ENCODE data around the gene CFAP20DC.
"Not testable (repeated sequence)": the region's sequence is repeated elsewhere in the genome, so short reads cannot be mapped to it uniquely, and the experiment has no call there.

CFAP20DC gene

DNA sequence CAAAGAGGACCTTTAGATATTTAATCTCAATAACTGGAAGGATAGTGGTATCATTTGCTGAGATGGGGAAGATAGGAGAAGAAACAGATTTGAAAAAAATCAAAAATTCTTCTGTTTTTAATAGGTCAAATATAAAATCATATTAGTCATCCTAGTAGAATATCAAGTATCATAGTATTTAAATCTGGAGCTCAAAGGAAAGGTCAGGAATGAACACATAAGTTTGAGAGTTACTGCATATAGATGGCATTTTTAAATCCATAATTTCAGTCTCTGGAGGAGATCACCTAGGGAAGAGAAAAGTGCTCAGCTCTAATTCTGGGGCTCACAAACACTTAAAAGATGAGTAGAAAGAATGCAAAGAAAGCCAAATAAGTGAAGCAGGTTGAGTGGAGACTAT is 24.9 kb upstream of the CFAP20DC start:
- H3K27me3 ChIP-seq (ENCODE audit: control insufficient read depth in 5 of 5, insufficient read depth in 4 of 5, low read length in 5 of 5), result no peaks in the 10 kb centered on the region
- H3K9ac ChIP-seq (ENCODE audit: low read length in 5 of 5), result no peak overlapping the region
- no peak overlapping the region for H3K27ac ChIP-seq (ENCODE audit: low read depth, low read length)
- H3K4me1 ChIP-seq (ENCODE audit: control insufficient read depth in 5 of 5, insufficient read depth in 5 of 5, low read length in 5 of 5), result no peaks in the 10 kb centered on the region
- no peak overlapping the region for H3K4me3 ChIP-seq (ENCODE audit: low read depth in 1 of 5, low read length in 5 of 5)
- no peaks in the 10 kb centered on the region for H3K36me3 ChIP-seq (ENCODE audit: control insufficient read depth in 5 of 5, insufficient read depth in 5 of 5, low read length in 5 of 5)
- no peaks in the 10 kb centered on the region for H3K9me3 ChIP-seq (ENCODE audit: control insufficient read depth in 5 of 5, low read length in 5 of 5)

DNA sequence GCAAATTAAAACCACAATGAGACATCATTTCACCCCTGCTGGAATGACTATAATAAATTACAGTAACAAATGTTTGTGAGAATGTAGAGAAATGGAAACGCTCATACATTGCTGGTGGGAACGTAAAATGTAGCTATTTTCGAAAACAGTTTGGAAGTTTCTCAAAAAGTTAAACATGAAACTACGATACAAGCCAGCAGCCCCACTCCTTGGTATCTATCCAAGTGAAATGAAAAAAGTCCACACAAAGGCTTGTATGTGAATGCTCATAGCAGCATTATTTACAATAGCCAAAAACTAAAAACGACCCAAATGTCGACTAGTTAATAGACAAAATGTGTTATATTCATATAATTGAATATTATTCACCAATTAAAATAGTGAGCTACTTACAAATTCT is 22.9 kb upstream of the CFAP20DC start:
- no peak overlapping the region for H3K4me3 ChIP-seq (ENCODE audit: low read depth in 1 of 5, low read length in 5 of 5)

DNA sequence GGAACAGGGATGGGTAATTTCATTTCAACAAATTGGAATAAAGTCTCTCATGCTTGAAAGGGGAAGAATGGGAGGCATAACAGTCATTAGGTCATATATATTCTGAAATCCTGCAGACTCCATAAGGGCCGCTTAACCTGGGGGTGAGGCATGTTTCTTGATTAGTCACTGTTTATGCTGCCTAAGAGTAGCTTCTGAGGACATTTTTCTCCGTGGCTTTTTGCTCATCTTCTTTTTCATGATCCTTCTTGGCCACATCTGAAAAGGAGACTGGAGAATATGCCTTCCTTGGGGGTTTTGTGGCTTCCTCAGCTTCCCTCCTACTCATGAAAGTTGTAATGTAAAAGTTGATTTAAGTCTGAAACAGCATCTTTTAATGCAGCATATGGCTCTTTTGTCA is 20.0 kb upstream of the CFAP20DC start:
- Histone ChIP-seq H3K27ac (ENCODE audit: low read depth, low read length) (no peak overlapping the region), H3K9ac (ENCODE audit: low read length in 5 of 5) (no peak overlapping the region), H3K4me1 (ENCODE audit: control insufficient read depth in 5 of 5, insufficient read depth in 5 of 5, low read length in 5 of 5) (peaks cover 0 to 3% (median 0%) of the 10 kb centered on the region in 5 donors), H3K4me3 (ENCODE audit: low read depth in 1 of 5, low read length in 5 of 5) (no peak overlapping the region), H3K9me3 (ENCODE audit: control insufficient read depth in 5 of 5, low read length in 5 of 5) (no peaks in the 10 kb centered on the region), H3K36me3 (ENCODE audit: control insufficient read depth in 5 of 5, insufficient read depth in 5 of 5, low read length in 5 of 5) (no peaks in the 10 kb centered on the region), H3K27me3 (ENCODE audit: control insufficient read depth in 5 of 5, insufficient read depth in 4 of 5, low read length in 5 of 5) (no peaks in the 10 kb centered on the region)

More for the DNA sequence above, 22.9 kb upstream of the CFAP20DC start:
- Histone ChIP-seq H3K4me1 (ENCODE audit: control insufficient read depth in 5 of 5, insufficient read depth in 5 of 5, low read length in 5 of 5) (no peaks in the 10 kb centered on the region), H3K9me3 (ENCODE audit: control insufficient read depth in 5 of 5, low read length in 5 of 5) (no peaks in the 10 kb centered on the region), H3K27me3 (ENCODE audit: control insufficient read depth in 5 of 5, insufficient read depth in 4 of 5, low read length in 5 of 5) (no peaks in the 10 kb centered on the region), H3K27ac (ENCODE audit: low read depth, low read length) (no peak overlapping the region), H3K9ac (ENCODE audit: low read length in 5 of 5) (no peak overlapping the region), H3K36me3 (ENCODE audit: control insufficient read depth in 5 of 5, insufficient read depth in 5 of 5, low read length in 5 of 5) (no peaks in the 10 kb centered on the region)

DNA sequence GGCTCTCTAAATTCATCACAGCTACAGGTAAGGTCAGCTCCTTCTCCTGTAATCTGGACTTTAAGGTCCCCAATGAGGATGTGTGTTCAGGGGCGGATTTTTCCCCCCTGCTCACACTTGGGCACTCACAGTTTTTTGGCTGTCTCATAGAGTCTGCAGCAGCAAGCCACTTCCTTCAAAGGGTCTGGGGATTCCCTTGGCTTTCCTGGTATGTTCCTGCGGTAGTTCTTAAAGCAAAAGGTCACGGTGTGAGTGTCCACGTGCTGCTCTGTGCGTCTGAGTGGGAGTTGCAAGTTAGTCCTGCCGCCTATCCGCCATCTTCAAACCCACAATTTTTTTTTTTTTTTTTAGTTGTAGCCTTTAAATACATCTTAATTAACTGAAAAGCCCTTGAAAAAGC is 15.4 kb upstream of the CFAP20DC start:
- no peak overlapping the region for H3K4me3 ChIP-seq (ENCODE audit: low read depth in 1 of 5, low read length in 5 of 5)
- H3K27ac ChIP-seq (ENCODE audit: low read depth, low read length), result no peak overlapping the region
- H3K27me3 ChIP-seq (ENCODE audit: control insufficient read depth in 5 of 5, insufficient read depth in 4 of 5, low read length in 5 of 5), result no peaks in the 10 kb centered on the region
- no peak overlapping the region for H3K9ac ChIP-seq (ENCODE audit: low read length in 5 of 5)
- H3K4me1 ChIP-seq (ENCODE audit: control insufficient read depth in 5 of 5, insufficient read depth in 5 of 5, low read length in 5 of 5), result peaks cover 0 to 3% (median 0%) of the 10 kb centered on the region in 5 donors
- H3K36me3 ChIP-seq (ENCODE audit: control insufficient read depth in 5 of 5, insufficient read depth in 5 of 5, low read length in 5 of 5), result no peaks in the 10 kb centered on the region
- H3K9me3 ChIP-seq (ENCODE audit: control insufficient read depth in 5 of 5, low read length in 5 of 5), result peaks cover 0 to 7% (median 0%) of the 10 kb centered on the region in 5 donors

DNA sequence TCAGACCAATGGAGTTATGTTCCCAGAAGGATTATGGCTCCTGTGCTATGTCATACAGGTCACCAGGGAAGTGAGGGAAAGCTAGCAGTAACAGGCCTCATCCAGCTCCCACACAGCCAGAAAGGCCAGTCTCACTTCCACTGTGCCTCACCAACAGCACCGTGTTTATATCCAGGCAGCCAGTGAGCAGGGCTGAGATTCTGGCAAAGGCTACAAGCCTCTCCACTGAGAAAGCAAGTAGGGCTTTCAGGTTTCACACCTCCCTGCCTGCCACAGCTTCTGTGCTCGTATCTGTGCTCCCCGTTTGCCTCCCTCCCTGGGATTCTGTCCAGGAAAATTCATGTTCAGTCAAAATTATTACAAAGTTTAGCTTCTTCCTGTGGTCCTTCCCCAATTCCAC is 14.9 kb upstream of the CFAP20DC start:
- Histone ChIP-seq H3K36me3 (ENCODE audit: control insufficient read depth in 5 of 5, insufficient read depth in 5 of 5, low read length in 5 of 5) (no peaks in the 10 kb centered on the region), H3K9me3 (ENCODE audit: control insufficient read depth in 5 of 5, low read length in 5 of 5) (peaks cover 0 to 7% (median 0%) of the 10 kb centered on the region in 5 donors), H3K27me3 (ENCODE audit: control insufficient read depth in 5 of 5, insufficient read depth in 4 of 5, low read length in 5 of 5) (no peaks in the 10 kb centered on the region), H3K4me3 (ENCODE audit: low read depth in 1 of 5, low read length in 5 of 5) (no peak overlapping the region), H3K27ac (ENCODE audit: low read depth, low read length) (no peak overlapping the region), H3K4me1 (ENCODE audit: control insufficient read depth in 5 of 5, insufficient read depth in 5 of 5, low read length in 5 of 5) (peaks cover 0 to 3% (median 0%) of the 10 kb centered on the region in 5 donors), H3K9ac (ENCODE audit: low read length in 5 of 5) (no peak overlapping the region)

DNA sequence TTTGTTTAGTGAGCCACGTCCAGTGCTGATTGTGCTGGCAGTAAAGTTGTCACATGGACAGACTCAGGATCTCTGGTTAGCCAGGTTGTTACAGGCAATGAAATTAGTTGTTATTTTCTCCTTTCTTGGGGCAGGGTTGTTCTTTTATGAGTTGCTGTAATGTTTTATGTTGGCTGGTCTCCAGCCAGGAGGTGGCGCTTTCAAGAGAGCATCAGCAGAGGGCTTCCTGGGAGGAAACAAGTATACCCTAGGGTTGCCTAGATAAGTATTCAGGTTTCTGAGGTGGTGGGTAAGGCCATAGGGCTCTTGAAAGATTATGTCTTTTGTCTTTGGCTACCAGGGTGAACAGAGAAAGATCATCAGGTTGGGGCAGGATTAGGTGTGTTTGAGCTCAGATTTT is 14.5 kb upstream of the CFAP20DC start:
- H3K4me1 ChIP-seq (ENCODE audit: control insufficient read depth in 5 of 5, insufficient read depth in 5 of 5, low read length in 5 of 5), result peaks cover 0 to 3% (median 0%) of the 10 kb centered on the region in 5 donors
- H3K4me3 ChIP-seq (ENCODE audit: low read depth in 1 of 5, low read length in 5 of 5), result no peak overlapping the region
- H3K9ac ChIP-seq (ENCODE audit: low read length in 5 of 5), result no peak overlapping the region
- no peaks in the 10 kb centered on the region for H3K36me3 ChIP-seq (ENCODE audit: control insufficient read depth in 5 of 5, insufficient read depth in 5 of 5, low read length in 5 of 5)
- H3K9me3 ChIP-seq (ENCODE audit: control insufficient read depth in 5 of 5, low read length in 5 of 5), result peaks cover 0 to 7% (median 0%) of the 10 kb centered on the region in 5 donors
- no peak overlapping the region for H3K27ac ChIP-seq (ENCODE audit: low read depth, low read length)
- H3K27me3 ChIP-seq (ENCODE audit: control insufficient read depth in 5 of 5, insufficient read depth in 4 of 5, low read length in 5 of 5), result no peaks in the 10 kb centered on the region

DNA sequence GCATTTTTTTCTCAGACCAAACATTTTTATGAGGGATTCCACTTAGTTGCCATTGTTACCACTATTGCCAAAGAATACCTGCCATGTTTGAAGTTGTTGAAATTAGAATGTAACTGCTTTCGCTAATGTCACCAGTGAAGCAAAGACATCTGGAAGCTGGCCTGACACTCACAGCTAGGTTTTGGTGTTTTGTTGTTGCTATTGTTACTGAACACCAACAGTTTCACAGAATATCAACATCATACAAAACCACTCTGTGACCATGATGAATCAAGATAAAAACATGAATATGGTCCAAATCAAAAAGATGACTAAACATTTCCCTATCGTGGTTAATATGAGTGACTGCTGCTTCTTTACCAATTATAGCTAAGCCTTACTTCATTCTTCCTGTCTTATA is 6.9 kb upstream of the CFAP20DC start:
- H3K27ac ChIP-seq (ENCODE audit: low read depth, low read length), result no peak overlapping the region
- no peaks in the 10 kb centered on the region for H3K27me3 ChIP-seq (ENCODE audit: control insufficient read depth in 5 of 5, insufficient read depth in 4 of 5, low read length in 5 of 5)
- H3K4me1 ChIP-seq (ENCODE audit: control insufficient read depth in 5 of 5, insufficient read depth in 5 of 5, low read length in 5 of 5), result no peaks in the 10 kb centered on the region
- no peaks in the 10 kb centered on the region for H3K9me3 ChIP-seq (ENCODE audit: control insufficient read depth in 5 of 5, low read length in 5 of 5)
- no peak overlapping the region for H3K9ac ChIP-seq (ENCODE audit: low read length in 5 of 5)
- no peak overlapping the region for H3K4me3 ChIP-seq (ENCODE audit: low read depth in 1 of 5, low read length in 5 of 5)
- no peaks in the 10 kb centered on the region for H3K36me3 ChIP-seq (ENCODE audit: control insufficient read depth in 5 of 5, insufficient read depth in 5 of 5, low read length in 5 of 5)

DNA sequence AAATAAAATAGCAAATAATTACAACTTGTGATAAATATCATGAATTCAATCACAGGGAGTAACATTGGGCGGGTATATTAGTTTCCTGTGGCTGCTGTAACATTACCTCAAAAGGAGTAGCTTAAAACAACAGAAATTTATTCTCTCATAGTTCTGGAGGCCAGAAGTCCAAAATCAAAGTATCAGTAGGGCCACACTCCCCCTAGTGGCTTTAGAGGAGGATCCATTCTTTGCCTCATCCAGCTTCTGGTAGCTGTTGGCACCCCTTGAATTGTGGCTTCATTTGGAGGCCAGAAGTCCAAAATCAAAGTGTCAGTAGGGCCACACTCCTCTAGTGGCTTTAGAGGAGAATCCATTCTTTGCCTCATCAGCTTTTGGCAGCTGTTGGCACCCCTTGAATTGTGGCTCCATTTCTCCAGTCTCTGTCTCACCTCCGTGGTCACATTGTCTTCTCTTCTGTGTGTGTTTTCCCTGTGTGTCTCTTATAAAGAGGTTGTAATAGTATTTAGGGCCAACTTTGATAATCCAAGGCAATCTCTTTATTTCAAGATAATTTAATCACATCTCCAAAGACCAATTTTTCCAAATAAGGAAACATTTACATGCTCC is 3.1 kb upstream of the CFAP20DC start:
- Histone ChIP-seq H3K4me1 (ENCODE audit: control insufficient read depth in 5 of 5, insufficient read depth in 5 of 5, low read length in 5 of 5) (peaks cover 3 to 12% (median 8%) of the 10 kb centered on the region in 5 donors), H3K36me3 (ENCODE audit: control insufficient read depth in 5 of 5, insufficient read depth in 5 of 5, low read length in 5 of 5) (no peaks in the 10 kb centered on the region), H3K9me3 (ENCODE audit: control insufficient read depth in 5 of 5, low read length in 5 of 5) (no peaks in the 10 kb centered on the region)

DNA sequence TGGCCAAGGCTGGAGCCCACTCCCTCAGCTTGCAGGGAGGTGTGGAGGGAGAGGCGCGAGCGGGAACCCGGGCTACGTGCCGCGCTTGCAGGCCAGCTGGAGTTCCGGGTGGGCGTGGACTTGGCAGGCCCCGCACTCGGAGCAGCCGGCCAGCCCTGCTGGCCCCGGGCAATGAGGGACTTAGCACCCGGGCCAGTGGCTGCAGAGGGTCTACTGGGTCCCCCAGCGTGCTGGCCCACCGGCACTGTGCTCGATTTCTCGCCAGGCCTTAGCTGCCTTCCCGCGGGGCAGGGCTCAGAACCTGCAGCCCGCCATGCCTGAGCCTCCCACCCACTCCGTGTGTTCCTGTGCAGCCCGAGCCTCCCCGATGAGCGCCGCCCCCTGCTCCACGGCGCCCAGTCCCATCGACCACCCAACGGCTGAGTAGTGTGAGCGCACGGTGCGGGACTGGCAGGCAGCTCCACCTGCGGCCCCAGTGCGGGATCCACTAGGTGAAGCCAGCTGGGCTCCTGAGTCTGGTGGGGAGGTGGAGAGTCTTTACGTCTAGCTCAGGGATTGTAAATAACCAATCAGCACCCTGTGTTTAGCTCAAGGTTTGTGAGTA is 1.1 kb upstream of the CFAP20DC start:
- not testable (repeated sequence) for H3K27me3 ChIP-seq (ENCODE audit: control insufficient read depth in 5 of 5, insufficient read depth in 4 of 5, low read length in 5 of 5); H3K27ac ChIP-seq (ENCODE audit: low read depth, low read length); H3K36me3 ChIP-seq (ENCODE audit: control insufficient read depth in 5 of 5, insufficient read depth in 5 of 5, low read length in 5 of 5); H3K9ac ChIP-seq (ENCODE audit: low read length in 5 of 5); H3K4me3 ChIP-seq (ENCODE audit: low read depth in 1 of 5, low read length in 5 of 5); H3K9me3 ChIP-seq (ENCODE audit: control insufficient read depth in 5 of 5, low read length in 5 of 5)
- peaks cover 3 to 12% (median 8%) of the 10 kb centered on the region in 5 donors for H3K4me1 ChIP-seq (ENCODE audit: control insufficient read depth in 5 of 5, insufficient read depth in 5 of 5, low read length in 5 of 5)

More for the DNA sequence above, 3.1 kb upstream of the CFAP20DC start:
- Histone ChIP-seq H3K9ac (ENCODE audit: low read length in 5 of 5) (no peak overlapping the region), H3K4me3 (ENCODE audit: low read depth in 1 of 5, low read length in 5 of 5) (no peak overlapping the region), H3K27ac (ENCODE audit: low read depth, low read length) (no peak overlapping the region), H3K27me3 (ENCODE audit: control insufficient read depth in 5 of 5, insufficient read depth in 4 of 5, low read length in 5 of 5) (no peaks in the 10 kb centered on the region)

DNA sequence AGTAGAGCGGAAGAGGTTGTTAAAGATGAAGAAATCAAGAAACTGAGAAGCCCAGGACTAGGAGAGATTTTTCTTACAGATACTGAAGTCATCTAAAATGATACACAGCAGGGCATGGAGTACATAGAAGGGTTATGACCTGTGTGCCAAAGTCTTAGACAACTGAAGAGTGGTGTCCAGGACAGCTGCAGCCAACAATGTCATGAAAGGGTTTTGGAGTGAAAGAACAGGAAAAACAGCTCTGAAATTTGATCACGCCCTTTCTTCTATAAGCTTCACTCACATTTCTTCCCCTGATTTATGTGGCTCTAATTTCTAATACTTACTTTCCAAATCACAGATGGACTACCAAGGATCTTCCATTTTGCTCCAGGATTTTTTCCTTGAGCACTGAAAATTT is 3.0 kb downstream of the CFAP20DC start:
- Histone ChIP-seq H3K9ac (ENCODE audit: low read length in 5 of 5) (no peak overlapping the region), H3K9me3 (ENCODE audit: control insufficient read depth in 5 of 5, low read length in 5 of 5) (no peaks in the 10 kb centered on the region), H3K27ac (ENCODE audit: low read depth, low read length) (no peak overlapping the region), H3K4me3 (ENCODE audit: low read depth in 1 of 5, low read length in 5 of 5) (no peak overlapping the region), H3K4me1 (ENCODE audit: control insufficient read depth in 5 of 5, insufficient read depth in 5 of 5, low read length in 5 of 5) (peaks cover 3 to 12% (median 8%) of the 10 kb centered on the region in 5 donors), H3K36me3 (ENCODE audit: control insufficient read depth in 5 of 5, insufficient read depth in 5 of 5, low read length in 5 of 5) (no peaks in the 10 kb centered on the region), H3K27me3 (ENCODE audit: control insufficient read depth in 5 of 5, insufficient read depth in 4 of 5, low read length in 5 of 5) (no peaks in the 10 kb centered on the region)

Measured in subcutaneous abdominal adipose tissue (tissue), 5 donors.